Kidney (tissue), 22 donors: ENCODE data around the gene SPAG6. TPM values are rescaled to one million over a fixed set of nuclear protein-coding genes. Genes with fewer than 3 reads are reported as not detected.

ENCODE experiments used
- DNase-seq, 5 donors: peaks; one replicate each; pipeline ENCODE4 v3.0.0-alpha.2; 2013 to 2020
- FAIRE-seq: peaks from 2 replicates; lab custom pipeline; 2012; peaks lifted over from hg19 to GRCh38; lab: Jason Lieb, UNC
- H3K27ac ChIP-seq, 2 donors: one replicate each; pipeline ENCODE4 v1.7.0; 2013; ENCODE audit warnings: low read depth in 2 of 2, low read length in 2 of 2, inconsistent platforms in 1 of 2
- H3K27me3 ChIP-seq: one replicate; pipeline ENCODE4 v1.7.1; 2013; ENCODE audit warnings: low read length, inconsistent platforms; ENCODE audit not compliant: control insufficient read depth, insufficient read depth
- H3K36me3 ChIP-seq, 3 donors: one replicate each; pipeline versions ENCODE4 v1.7.0 to v1.7.1; 2013; ENCODE audit warnings: low read length in 3 of 3, control low read depth in 1 of 3, inconsistent platforms in 1 of 3; ENCODE audit not compliant: insufficient read depth in 3 of 3, control insufficient read depth in 2 of 3
- H3K4me1 ChIP-seq, 3 donors: one replicate each; pipeline versions ENCODE4 v1.7.0 to v1.7.1; 2013; ENCODE audit warnings: low read length in 3 of 3, inconsistent platforms in 1 of 3, low read depth in 1 of 3; ENCODE audit not compliant: control insufficient read depth in 2 of 3, insufficient read depth in 2 of 3
- H3K4me3 ChIP-seq, 3 donors: one replicate each; pipeline versions ENCODE4 v1.7.0 to v1.8.1; 2013; ENCODE audit warnings: low read length in 3 of 3, control low read depth in 1 of 3, inconsistent platforms in 1 of 3
- H3K9ac ChIP-seq, 3 donors: one replicate each; pipeline versions ENCODE4 v1.7.0 to v1.7.1; 2013; ENCODE audit warnings: low read length in 3 of 3, control low read depth in 1 of 3, inconsistent platforms in 1 of 3
- H3K9me3 ChIP-seq, 3 donors: one replicate each; pipeline versions ENCODE4 v1.7.0 to v1.7.1; 2013; ENCODE audit warnings: low read length in 3 of 3, control low read depth in 1 of 3, inconsistent platforms in 1 of 3; ENCODE audit not compliant: control insufficient read depth in 2 of 3, insufficient read depth in 1 of 3
- intact Hi-C: fragments of 100-400 bp; cut with DNase I; formaldehyde crosslinking; loops from one replicate; pipeline ENCODE4 v1.11.1; 2022
- long read RNA-seq, 10 donors: library from polyadenylated mRNA in 1 of 10; unstranded in 1 of 10; transcript quantifications; one replicate each; pipeline ENCODE4 v2.0.0 and lab custom pipeline, GENCODE V29; 2021 to 2026
- polyA plus RNA-seq: library from polyadenylated mRNA; stranded (reverse); fragments of 350-450 nt; fragmentation: Illumina TruSeq; extraction: RNeasy Lipid Tissue Mini Kit (QIAGEN cat#74804); gene quantifications from one replicate; pipeline ENCODE4 v1.2.3, GENCODE V29; 2014; ENCODE audit warnings: low read depth, low replicate concordance; ENCODE audit not compliant: insufficient read depth
- total RNA-seq: library from RNA; stranded (reverse); fragmentation: NEBNext Ultra II Directional; extraction: Animal tissue kit (Norgen Biotek cat#: 25700); gene quantifications from one replicate; pipeline ENCODE4 v1.2.1, GENCODE V29; 2021
- TF ChIP-seq, protein P1 (sequence below): IDR thresholded peaks from 3 replicates; pipeline ENCODE4 v1.5.1; 2012; ENCODE audit warnings: mild to moderate bottlenecking, moderate library complexity, borderline replicate concordance; ENCODE audit not compliant: insufficient read depth; ENCODE audit errors: extremely low read depth
- donor health status: control.
- donor health status: control.
- donor health status: control.
- donor health status: control.
- donor health status: control.
- donor health status: DM: yes; HTN: yes; CAD: no.
- donor health status: Normal renal cell carcinoma (clear cell type).

Gene SPAG6
- total RNA-seq (8.4 TPM), polyA plus RNA-seq (0.30 TPM)
- long read RNA-seq, donor 1 = 0 reads
- long read RNA-seq, donor 2 = 0 reads
- long read RNA-seq, donor 3 = 0 reads
- long read RNA-seq, donor 4 = 0 reads
- long read RNA-seq, donor 5 = 0 reads
- long read RNA-seq, donor 6 = 0 reads
- long read RNA-seq, donor 7, partial matches to known transcripts = 1 of 9 reads
- long read RNA-seq, donor 7, other reads (novel, unspliced or antisense) = 5 of 9 reads
- long read RNA-seq, donor 8 = 0 reads
- long read RNA-seq, donor 9 = 0 reads
- long read RNA-seq, donor 10 = 0 reads

DNA sequence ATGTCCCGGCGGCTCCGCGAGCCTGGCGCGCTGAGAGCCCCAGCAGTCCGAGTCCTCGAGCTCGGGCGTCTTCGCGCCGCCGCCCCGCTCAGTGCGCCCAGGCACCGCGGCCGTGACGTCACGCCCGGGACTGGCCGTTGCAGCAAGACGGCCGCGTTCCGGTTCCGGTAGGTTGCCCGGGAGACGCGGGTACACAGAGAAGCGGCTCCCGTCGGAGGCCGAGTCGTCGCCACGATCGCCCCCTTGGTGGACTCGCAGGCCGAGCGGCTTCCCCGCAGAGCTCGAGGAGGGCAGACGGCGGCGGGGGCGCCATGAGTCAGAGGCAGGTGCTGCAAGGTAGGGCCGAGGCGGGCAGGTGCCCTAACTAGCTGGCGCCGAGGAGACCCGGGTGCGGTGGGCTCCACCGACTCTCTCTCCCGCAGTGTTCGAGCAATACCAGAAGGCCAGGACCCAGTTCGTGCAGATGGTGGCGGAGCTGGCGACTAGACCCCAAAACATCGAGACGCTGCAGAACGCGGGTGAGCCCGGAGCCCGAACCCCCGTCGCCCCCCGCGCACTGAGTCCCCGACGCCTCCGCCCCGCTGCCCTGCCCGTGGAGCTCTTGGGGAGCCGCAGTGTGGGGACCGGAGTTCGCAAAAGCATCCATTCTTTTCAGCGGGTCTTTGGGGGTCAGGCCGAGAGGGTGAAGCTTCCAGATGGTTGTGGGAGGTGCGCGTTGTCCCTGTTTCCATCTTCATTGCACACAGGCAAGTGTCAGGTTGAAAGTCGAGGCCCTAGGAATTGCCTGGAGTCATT lies at the start of gene SPAG6:
Gene SPAG6 (plus strand): TSS at position 196 of the 795 bp plus-strand sequence. CDS start 116 bp downstream, at position 312.
- TF ChIP-seq, protein P1, sequence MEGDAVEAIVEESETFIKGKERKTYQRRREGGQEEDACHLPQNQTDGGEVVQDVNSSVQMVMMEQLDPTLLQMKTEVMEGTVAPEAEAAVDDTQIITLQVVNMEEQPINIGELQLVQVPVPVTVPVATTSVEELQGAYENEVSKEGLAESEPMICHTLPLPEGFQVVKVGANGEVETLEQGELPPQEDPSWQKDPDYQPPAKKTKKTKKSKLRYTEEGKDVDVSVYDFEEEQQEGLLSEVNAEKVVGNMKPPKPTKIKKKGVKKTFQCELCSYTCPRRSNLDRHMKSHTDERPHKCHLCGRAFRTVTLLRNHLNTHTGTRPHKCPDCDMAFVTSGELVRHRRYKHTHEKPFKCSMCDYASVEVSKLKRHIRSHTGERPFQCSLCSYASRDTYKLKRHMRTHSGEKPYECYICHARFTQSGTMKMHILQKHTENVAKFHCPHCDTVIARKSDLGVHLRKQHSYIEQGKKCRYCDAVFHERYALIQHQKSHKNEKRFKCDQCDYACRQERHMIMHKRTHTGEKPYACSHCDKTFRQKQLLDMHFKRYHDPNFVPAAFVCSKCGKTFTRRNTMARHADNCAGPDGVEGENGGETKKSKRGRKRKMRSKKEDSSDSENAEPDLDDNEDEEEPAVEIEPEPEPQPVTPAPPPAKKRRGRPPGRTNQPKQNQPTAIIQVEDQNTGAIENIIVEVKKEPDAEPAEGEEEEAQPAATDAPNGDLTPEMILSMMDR = no peak
- no peak within 1 kb of the TSS for H3K4me3 ChIP-seq
- peaks cover 0 to 5% (median 0%) of the 10 kb centered on the region in 3 donors for H3K4me1 ChIP-seq
- FAIRE-seq (no peak), DNase-seq (peak; percentile 75 to 84 (median 81))
- H3K27ac ChIP-seq = no peak within 1 kb of the TSS
- H3K36me3 ChIP-seq = no peaks in the 10 kb centered on the region
- peaks cover 59% of the 10 kb centered on the region for H3K27me3 ChIP-seq
- intact Hi-C loops = no loop called here
- peaks cover 0 to 3% (median 0%) of the 10 kb centered on the region in 3 donors for H3K9me3 ChIP-seq
- H3K9ac ChIP-seq = no peak within 1 kb of the TSS

DNA sequence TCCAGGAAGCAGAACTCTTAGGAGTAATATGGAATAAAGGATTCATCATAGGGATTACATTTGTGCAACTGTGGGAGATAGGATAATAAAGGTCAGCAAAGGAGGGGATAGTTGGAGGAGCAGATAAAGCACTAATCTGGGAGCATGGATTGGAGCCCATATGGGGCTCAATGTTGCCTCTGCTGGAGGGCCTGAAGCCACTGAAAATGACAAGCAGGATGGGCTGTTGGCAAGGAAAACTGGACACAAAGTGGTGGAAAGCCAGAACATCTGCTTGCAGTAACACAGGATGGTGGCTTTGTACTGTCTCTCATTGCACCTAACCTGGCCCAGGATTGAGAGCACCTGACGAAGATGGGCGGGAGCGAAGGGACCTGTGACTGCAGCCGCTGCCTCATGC lies 44.1 kb upstream of the SPAG6 start:
- TF ChIP-seq, protein P1 = no peak
- Histone ChIP-seq H3K27me3 (no peaks in the 10 kb centered on the region), H3K4me3 (no peak overlapping the region), H3K9me3 (no peaks in the 10 kb centered on the region), H3K36me3 (no peaks in the 10 kb centered on the region), H3K4me1 (no peaks in the 10 kb centered on the region), H3K9ac (no peak overlapping the region), H3K27ac (no peak overlapping the region)
- intact Hi-C loops = no loop called here
- FAIRE-seq (no peak), DNase-seq (no peak)

DNA sequence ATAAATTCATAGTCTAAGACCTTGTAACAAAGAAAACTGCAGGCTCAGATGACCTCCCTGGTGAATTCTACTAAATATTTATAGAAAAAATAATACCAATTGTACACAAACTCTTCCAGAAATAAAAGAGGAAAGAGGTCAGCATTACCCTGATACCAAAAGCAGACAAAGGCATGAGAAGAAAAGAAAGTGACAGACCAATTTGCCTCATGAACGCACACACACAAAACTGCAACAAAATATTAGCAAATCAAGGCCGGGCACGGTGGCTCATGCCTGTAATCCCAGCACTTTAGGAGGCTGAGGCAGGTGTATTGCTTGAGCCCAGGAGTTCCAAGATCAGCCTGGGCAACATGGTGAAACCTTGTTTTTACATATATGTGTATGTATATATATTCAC lies 41.8 kb upstream of the SPAG6 start:
- DNase-seq = no peak
- FAIRE-seq = no peak
- Histone ChIP-seq H3K4me1 (no peaks in the 10 kb centered on the region), H3K36me3 (no peaks in the 10 kb centered on the region), H3K27ac (no peak overlapping the region), H3K4me3 (no peak overlapping the region), H3K9me3 (no peaks in the 10 kb centered on the region), H3K9ac (no peak overlapping the region), H3K27me3 (no peaks in the 10 kb centered on the region)
- TF ChIP-seq, protein P1 = no peak
- intact Hi-C loops = no loop called here
